CD4-positive, alpha-beta T cell (primary cell): Measurements from ENCODE around the gene AGMO. TPM values are rescaled to one million over a fixed set of nuclear protein-coding genes. Genes with fewer than 3 reads are reported as not detected.

Experiments
- ATAC-seq: fragments of 200-7000 bp; cut with Tn5 transposase; one replicate; pipeline ENCODE4 v1.10.0; 2022; ENCODE audit warnings: mild to moderate bottlenecking; ENCODE audit not compliant: poor library complexity
- CTCF ChIA-PET: fragments of 350-600 bp; sonication (Branson Sonifier 250); formaldehyde crosslinking; loops from one replicate; lab custom pipeline; 2021; ENCODE audit warnings: antibody characterized with exemption, inconsistent platforms; lab: Charles Lee
- POLR2A ChIA-PET: fragments of 350-600 bp; sonication (Branson Sonifier 250); formaldehyde crosslinking; loops from one replicate; lab custom pipeline; 2021; ENCODE audit warnings: antibody characterized with exemption, inconsistent platforms; lab: Charles Lee
- DNase-seq, 14 experiments: peaks; one replicate each; pipeline ENCODE4 v3.0.0-alpha.2; 2013 to 2020; ENCODE audit warnings: mixed read lengths in 2 of 14
- H3K27ac ChIP-seq, 2 donors: one replicate each; pipeline versions ENCODE4 v1.5.1 to v1.7.0; 2013; ENCODE audit warnings: low read length in 2 of 2, low read depth in 1 of 2, mild to moderate bottlenecking in 1 of 2
- H3K27me3 ChIP-seq, 2 experiments: 1 replicate in 1 of 2; 2 replicates in 1 of 2; pipeline versions ENCODE4 v1.6.1 to v1.7.0; 2013; ENCODE audit warnings: low read length in 2 of 2, control low read depth in 1 of 2, mild to moderate bottlenecking in 1 of 2, moderate library complexity in 1 of 2; ENCODE audit not compliant: insufficient read depth in 2 of 2, control insufficient read depth in 1 of 2
- H3K36me3 ChIP-seq: one replicate; pipeline ENCODE4 v1.6.1; 2013; ENCODE audit warnings: low read length, control low read depth; ENCODE audit not compliant: insufficient read depth
- H3K4me1 ChIP-seq: one replicate; pipeline ENCODE4 v1.6.1; 2013; ENCODE audit warnings: low read length, control low read depth; ENCODE audit not compliant: insufficient read depth
- H3K4me3 ChIP-seq: one replicate; pipeline ENCODE4 v1.5.1; 2013; ENCODE audit warnings: mild to moderate bottlenecking, low read length, moderate library complexity
- H3K9me3 ChIP-seq, 2 experiments: 1 replicate in 1 of 2; 2 replicates in 1 of 2; pipeline versions ENCODE4 v1.6.1 to v1.7.0; 2013; ENCODE audit warnings: low read length in 2 of 2, mild to moderate bottlenecking in 2 of 2, control low read depth in 1 of 2, moderate library complexity in 1 of 2; ENCODE audit not compliant: control insufficient read depth in 1 of 2, insufficient read depth in 1 of 2
- H3K27ac Mint-ChIP-seq: one replicate; pipeline ENCODE4 v1.8.0; 2020; ENCODE audit warnings: mixed read lengths
- H3K27me3 Mint-ChIP-seq: one replicate; pipeline ENCODE4 v1.8.0; 2021; ENCODE audit warnings: mixed read lengths
- H3K36me3 Mint-ChIP-seq: one replicate; pipeline ENCODE4 v1.8.0; 2021; ENCODE audit warnings: low read depth, mixed read lengths
- H3K4me1 Mint-ChIP-seq: one replicate; pipeline ENCODE4 v1.8.0; 2021; ENCODE audit warnings: low read depth, mixed read lengths
- H3K4me3 Mint-ChIP-seq: one replicate; pipeline ENCODE4 v1.8.0; 2020; ENCODE audit warnings: mild to moderate bottlenecking, mixed read lengths
- H3K9me3 Mint-ChIP-seq: one replicate; pipeline ENCODE4 v1.8.0; 2020; ENCODE audit warnings: mixed read lengths
- CTCF ChIP-seq: fragments of 200-600 bp; IDR thresholded peaks from one replicate; pipeline ENCODE4 v1.8.0; 2022; ENCODE audit warnings: antibody characterized with exemption, mild to moderate bottlenecking
- intact Hi-C, 2 experiments: fragments of 100-400 bp; cut with DNase I in 1 of 2; cut with micrococcal nuclease in 1 of 2; formaldehyde crosslinking; loops; one replicate each; pipeline versions ENCODE4 v1.15.1 to v1.9.0; 2023 to 2025; cut with DNase I, micrococcal nuclease
- total RNA-seq, 174 experiments: library from RNA in 2 of 174; stranded (reverse) in 2 of 174; gene quantifications; one replicate each; pipeline ENCODE4 v1.2.3 and lab custom pipeline; 2021 to 2026

AGMO gene
- total RNA-seq, 2 experiments from 2014 or later = not detected

GRCh38 chr7:15370441-15370840, 191.4 kb downstream of the AGMO start:
- TF ChIP-seq CTCF = no peak
- Mint-ChIP-seq H3K4me1 (no peaks in the 10 kb centered on the region), H3K4me3 (no peak overlapping the region), H3K36me3 (no peaks in the 10 kb centered on the region), H3K9me3 (peaks cover 10% of the 10 kb centered on the region), H3K27me3 (no peaks in the 10 kb centered on the region), H3K27ac (no peak overlapping the region)
- H3K9me3 ChIP-seq = no peaks in the 10 kb centered on the region
- ChIA-PET POLR2A (no interaction called here), CTCF (no interaction called here)
- no peaks in the 10 kb centered on the region for H3K27me3 ChIP-seq
- no peak for DNase-seq
- H3K4me3 ChIP-seq = no peak overlapping the region
- intact Hi-C loops = no loop called here
- ATAC-seq = no peak
- H3K36me3 ChIP-seq = no peaks in the 10 kb centered on the region
- no peak overlapping the region for H3K27ac ChIP-seq
- H3K4me1 ChIP-seq = no peaks in the 10 kb centered on the region

DNA sequence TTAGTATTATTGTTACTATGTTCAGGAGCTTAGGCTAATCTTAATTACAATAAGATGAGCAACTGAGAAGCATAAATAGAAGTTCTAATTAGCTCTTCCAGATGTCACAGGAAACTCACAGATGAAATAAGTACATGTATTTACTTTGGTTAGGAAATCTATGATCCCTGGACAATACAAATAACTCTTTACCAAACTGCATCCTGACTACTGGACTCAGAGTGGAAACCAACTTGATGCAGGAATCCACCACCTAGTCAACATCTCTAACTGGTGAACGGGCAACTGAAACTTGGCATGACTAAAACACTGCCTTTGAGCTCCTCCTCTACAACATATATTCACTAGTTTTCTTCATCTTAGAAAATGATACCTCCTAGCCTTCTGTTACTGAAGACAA, 193.2 kb downstream of the AGMO start:
- no peaks in the 10 kb centered on the region for H3K4me1 Mint-ChIP-seq
- intact Hi-C loops = no loop called here
- no peak overlapping the region for H3K4me3 Mint-ChIP-seq
- Histone ChIP-seq H3K9me3 (no peaks in the 10 kb centered on the region), H3K27me3 (no peaks in the 10 kb centered on the region), H3K4me3 (no peak overlapping the region), H3K4me1 (no peaks in the 10 kb centered on the region), H3K36me3 (no peaks in the 10 kb centered on the region), H3K27ac (no peak overlapping the region)
- DNase-seq (no peak), ATAC-seq (no peak)
- CTCF ChIA-PET = no interaction called here
- H3K27ac Mint-ChIP-seq = no peak overlapping the region
- TF ChIP-seq CTCF = no peak
- POLR2A ChIA-PET = no interaction called here
- H3K9me3 Mint-ChIP-seq = peaks cover 10% of the 10 kb centered on the region
- no peaks in the 10 kb centered on the region for H3K36me3 Mint-ChIP-seq
- H3K27me3 Mint-ChIP-seq = no peaks in the 10 kb centered on the region

- no peaks in the 10 kb centered on the region for H3K36me3 ChIP-seq
- no peaks in the 10 kb centered on the region for H3K9me3 ChIP-seq
- TF ChIP-seq CTCF = no peak
- Mint-ChIP-seq H3K4me1 (no peaks in the 10 kb centered on the region), H3K36me3 (no peaks in the 10 kb centered on the region), H3K9me3 (peaks cover 10% of the 10 kb centered on the region), H3K27ac (no peak overlapping the region), H3K27me3 (no peaks in the 10 kb centered on the region), H3K4me3 (no peak overlapping the region)
- intact Hi-C loops = no loop called here
- DNase-seq (no peak), ATAC-seq (no peak)
- ChIA-PET POLR2A (no interaction called here), CTCF (no interaction called here)
- H3K27me3 ChIP-seq = no peaks in the 10 kb centered on the region
- H3K4me1 ChIP-seq = no peaks in the 10 kb centered on the region
- no peak overlapping the region for H3K4me3 ChIP-seq
- no peak overlapping the region for H3K27ac ChIP-seq
Observed at GRCh38 chr7:15367897-15368296, 193.9 kb downstream of the AGMO start.
